Heart left ventricle (tissue), 16 donors: ENCODE measurements around the gene TTYH1. TPM values are rescaled to one million over a fixed set of nuclear protein-coding genes. Genes with fewer than 3 reads are reported as not detected.
A peak's percentile ranks its signal among the peaks of the same experiment; 100 is the strongest.

Experiments
- ATAC-seq, 4 donors: fragments of 200-7000 bp; cut with Tn5 transposase; one replicate each; pipeline ENCODE4 v1.9.1; 2020 to 2022; ENCODE audit warnings: moderate library complexity in 4 of 4, mild to moderate bottlenecking in 3 of 4, moderate number of reproducible peaks in 1 of 4
- DNase-seq, 5 donors: peaks; one replicate each; pipeline ENCODE4 v3.0.0-alpha.2; 2020
- H3K27ac ChIP-seq, 12 donors: fragments of 200-600 bp; sonication (generic) in 4 of 12; one replicate each; pipeline versions ENCODE4 v1.5.0 to v1.8.0; 2016 to 2022; ENCODE audit warnings: mild to moderate bottlenecking in 2 of 12
- H3K27me3 ChIP-seq, 9 donors: fragments of 200-600 bp; sonication (generic) in 2 of 9; one replicate each; pipeline versions ENCODE4 v1.5.1 to v1.8.0; 2016 to 2022; ENCODE audit warnings: mild to moderate bottlenecking in 3 of 9
- H3K36me3 ChIP-seq, 9 donors: fragments of 200-600 bp; sonication (generic) in 2 of 9; one replicate each; pipeline versions ENCODE4 v1.5.0 to v1.8.0; 2018 to 2022; ENCODE audit warnings: mild to moderate bottlenecking in 2 of 9
- H3K4me1 ChIP-seq, 12 donors: fragments of 200-600 bp; sonication (generic) in 4 of 12; one replicate each; pipeline versions ENCODE4 v1.5.0 to v1.8.0; 2016 to 2022; ENCODE audit warnings: mild to moderate bottlenecking in 3 of 12
- H3K4me3 ChIP-seq, 12 donors: fragments of 200-600 bp; sonication (generic) in 4 of 12; one replicate each; pipeline versions ENCODE4 v1.5.0 to v1.8.0; 2017 to 2022; ENCODE audit warnings: mild to moderate bottlenecking in 9 of 12, moderate library complexity in 4 of 12
- H3K9me3 ChIP-seq, 12 donors: fragments of 200-600 bp; sonication (generic) in 4 of 12; one replicate each; pipeline versions ENCODE4 v1.5.0 to v1.8.0; 2016 to 2022; ENCODE audit warnings: mild to moderate bottlenecking in 1 of 12
- CTCF ChIP-seq, 12 donors: fragments of 200-600 bp; sonication (generic) in 4 of 12; IDR thresholded peaks; one replicate each; pipeline versions ENCODE4 v1.5.0 to v1.8.0; 2018 to 2022; ENCODE audit warnings: antibody characterized with exemption in 12 of 12, mild to moderate bottlenecking in 5 of 12
- POLR2A ChIP-seq, 2 donors: fragments of 450-650 bp; IDR thresholded peaks; one replicate each; pipeline ENCODE4 v1.6.1; 2017; ENCODE audit warnings: antibody characterized with exemption in 2 of 2, mild to moderate bottlenecking in 2 of 2, moderate library complexity in 2 of 2
- WGBS, 4 donors: extraction: QIAGEN DNeasy Blood & Tissue Kit in 2 of 4; methylation state at CpG; one replicate each; pipeline versions ENCODE4 v1.1.5 to v1.1.7; 2013 to 2018; 5-methylcytosine and 5-hydroxymethylcytosine counted together
- intact Hi-C, 10 donors: fragments of 100-400 bp; cut with DNase I; formaldehyde crosslinking; loops; one replicate each; pipeline versions ENCODE4 v1.11.1 to v1.14.2; 2022
- polyA plus RNA-seq, 2 donors: library from polyadenylated mRNA; stranded (reverse); fragments of 200-250 nt; gene quantifications; one replicate each; pipeline ENCODE4 v1.2.3, GENCODE V29; 2013
- total RNA-seq, 9 donors: library from RNA; depleted of rRNA in 2 of 9; stranded (reverse); fragments of >200 nt in 2 of 9; fragmentation: NEBNext Ultra II Directional in 3 of 9; extraction: Animal tissue kit (Norgen Biotek cat#: 25700) in 3 of 9; gene quantifications; one replicate each; pipeline versions ENCODE4 v1.1.0 to v1.2.4, GENCODE V29; 2016 to 2023
- donor health status: ischemic (EF 13 %, LVEDD 7.1; RV severe dilation, severe dysfunction).
- donor health status: healthy with polysubstance abuse.
- donor health status: DM: no; HTN: yes; CAD: no.
- donor health status: DM: no; HTN: no; CAD: no.
- donor health status: ischemic (EF 25% LVEDD 6.9; RV normal size, moderate dysfunction).
- donor health status: ischemic (EF 25% LVEDD 5.7; RV mildly dilated, moderate dysfunction).
- donor health status: healthy.
- donor health status: DM: yes; HTN: yes; CAD: no.
- donor health status: ischemic (EF 35%, LVEDD 5.7; RV mildly dilated, moderate dysfunction).
- donor health status: nonischemic (EF 11% LVEDD 7.7; RV severe dilation, severe dysfunction).
- donor health status: DM: yes; HTN: yes; CAD: no.
- donor health status: PGD.
- donor health status: ischemic (EF 29% LVEDD 5.4; RV normal size, mild dysfunction).
- donor health status: nonischemic (EF 23%, LVEDD 6.1; RV moderate dilation, normal function).

Gene TTYH1
- total and polyA plus RNA-seq, 11 donors: 0.46 to 6.9 (median 1.1) TPM

GRCh38 chr19:54430306-54431254 lies 15.3 kb downstream of the TTYH1 start:
- peak overlapping the region in 9 of 12 donors; percentile 14 to 40 (median 33) for H3K4me3 ChIP-seq
- DNase-seq: peak in 4 of 5 donors; percentile 55 to 83 (median 63)
- no peaks in the 10 kb centered on the region for H3K36me3 ChIP-seq
- H3K27ac ChIP-seq: peak overlapping the region in 3 of 12 donors; percentile 18 to 54 (median 37)
- intact Hi-C loops: no loop called here
- ATAC-seq: peak; percentile 48 to 72 (median 60)
- peaks cover 0 to 37% (median 19%) of the 10 kb centered on the region in 12 donors for H3K4me1 ChIP-seq
- peak in 10 of 12 donors; percentile 16 to 52 (median 30) for TF ChIP-seq CTCF (IDR thresholded peaks at IDR 0.05)
- TF ChIP-seq POLR2A (IDR thresholded peaks at IDR 0.05): no peak
- H3K27me3 ChIP-seq: peaks cover 6 to 53% (median 19%) of the 10 kb centered on the region in 9 donors
- 5 to 11% (median 9%) methylated on average over 20 to 43 of the region's 43 CpGs for WGBS, 4 donors
- H3K9me3 ChIP-seq: no peaks in the 10 kb centered on the region

- WGBS, 4 donors: 18 to 24% (median 22%) methylated on average over 11 of the region's 11 CpGs
- intact Hi-C loops: no loop called here
- Histone ChIP-seq H3K27me3 (peaks cover 6 to 45% (median 19%) of the 10 kb centered on the region in 9 donors), H3K36me3 (no peaks in the 10 kb centered on the region), H3K4me3 (peak overlapping the region in 7 of 12 donors; percentile 14 to 40 (median 33)), H3K9me3 (no peaks in the 10 kb centered on the region), H3K27ac (peak overlapping the region in 1 of 12 donors; percentile 18), H3K4me1 (peaks cover 0 to 45% (median 22%) of the 10 kb centered on the region in 12 donors)
- ATAC-seq: peak in 3 of 4 donors; percentile 9 to 38 (median 32)
- TF ChIP-seq POLR2A (IDR thresholded peaks at IDR 0.05) (no peak), CTCF (IDR thresholded peaks at IDR 0.05) (no peak)
- peak in 2 of 5 donors; percentile 64 to 79 for DNase-seq
These were observed 16.1 kb downstream of the TTYH1 start for GRCh38 chr19:54431255-54431838.

GRCh38 chr19:54432144-54432738 lies 17.0 kb downstream of the TTYH1 start:
- WGBS, 4 donors: 74 to 77% (median 76%) methylated on average over 10 of the region's 10 CpGs
- Histone ChIP-seq H3K4me1 (peaks cover 0 to 49% (median 25%) of the 10 kb centered on the region in 12 donors), H3K27me3 (peaks cover 5 to 39% (median 19%) of the 10 kb centered on the region in 9 donors)

More at GRCh38 chr19:54432144-54432738, 17.0 kb downstream of the TTYH1 start:
- Histone ChIP-seq H3K9me3 (no peaks in the 10 kb centered on the region), H3K27ac (no peak overlapping the region), H3K4me3 (no peak overlapping the region), H3K36me3 (no peaks in the 10 kb centered on the region)
- intact Hi-C loops: no loop called here
- no peak for TF ChIP-seq CTCF (IDR thresholded peaks at IDR 0.05)
- TF ChIP-seq POLR2A (IDR thresholded peaks at IDR 0.05): no peak
- no peak for ATAC-seq
- DNase-seq: no peak
